Frontal cortex (tissue), 4 donors: ENCODE results near the gene STK32C. TPM values are rescaled to one million over a fixed set of nuclear protein-coding genes. Genes with fewer than 3 reads are reported as not detected.

Experiments
- DNase-seq, 2 donors: peaks; one replicate each; pipeline ENCODE4 v3.0.0; 2012; ENCODE audit warnings: low spot score in 2 of 2
- FAIRE-seq: peaks from 2 replicates; lab custom pipeline; 2012; peaks lifted over from hg19 to GRCh38; lab: Jason Lieb, UNC
- total RNA-seq: library from RNA; depleted of rRNA; stranded (reverse); fragments of >200 nt; gene quantifications from one replicate; pipeline ENCODE4 v1.2.3, GENCODE V29; 2014
- donor health status: control.
- donor health status: control.
- donor health status: control.

The STK32C gene
- total RNA-seq, 1 donor from 2014 or later, result 25.3 TPM

- FAIRE-seq, result no peak
- DNase-seq, result no peak
These were observed 100.8 kb downstream of the STK32C start for GRCh38 chr10:132206806-132207535.

GRCh38 chr10:132206377-132206745 lies 101.4 kb downstream of the STK32C start:
- FAIRE-seq, result no peak
- DNase-seq, result no peak

GRCh38 chr10:132205650-132206376 lies 101.9 kb downstream of the STK32C start:
- FAIRE-seq (no peak), DNase-seq (no peak)

- FAIRE-seq (no peak), DNase-seq (no peak)
These were observed 102.8 kb downstream of the STK32C start for GRCh38 chr10:132204781-132205473.

- no peak for FAIRE-seq
- DNase-seq, result no peak
These were observed 103.5 kb downstream of the STK32C start for GRCh38 chr10:132204078-132204780.

GRCh38 chr10:132203256-132204077 lies 104.3 kb downstream of the STK32C start:
- DNase-seq (no peak), FAIRE-seq (no peak)

GRCh38 chr10:132202070-132202970 lies 105.4 kb downstream of the STK32C start:
- DNase-seq (no peak), FAIRE-seq (no peak)

GRCh38 chr10:132201111-132201969 lies 106.4 kb downstream of the STK32C start:
- DNase-seq (no peak), FAIRE-seq (no peak)

- no peak for DNase-seq
- no peak for FAIRE-seq
These were observed 107.2 kb downstream of the STK32C start for GRCh38 chr10:132200344-132201110.

- no peak for DNase-seq
- FAIRE-seq, result no peak
These were observed 107.9 kb downstream of the STK32C start for GRCh38 chr10:132199854-132200311.

- DNase-seq (no peak), FAIRE-seq (no peak)
These were observed 108.4 kb downstream of the STK32C start for GRCh38 chr10:132199268-132199853.

GRCh38 chr10:132198381-132199181 lies 109.2 kb downstream of the STK32C start:
- DNase-seq (no peak), FAIRE-seq (no peak)

- no peak for DNase-seq
These were observed 109.7 kb downstream of the STK32C start for GRCh38 chr10:132198068-132198370.

GRCh38 chr10:132197271-132198067 lies 110.3 kb downstream of the STK32C start:
- DNase-seq (no peak), FAIRE-seq (no peak)

More at GRCh38 chr10:132198068-132198370, 109.7 kb downstream of the STK32C start:
- FAIRE-seq, result no peak
